HL-60 (cell line): Measurements from ENCODE around the gene FITM2.
"Not testable (repeated sequence)": the region's sequence is repeated elsewhere in the genome, so short reads cannot be mapped to it uniquely, and the experiment has no call there.

ENCODE experiments used
- DNase-seq, 2 experiments: peaks; one replicate each; pipeline ENCODE4 v3.0.0-alpha.2; 2010 to 2020; ENCODE audit warnings: low read depth in 1 of 2, low spot score in 1 of 2
- H3K27ac ChIP-seq: fragments of 250-450 bp; sonication (Bioruptor Pico); replicated peaks from 2 replicates; pipeline ENCODE4 v1.5.1; 2020; ENCODE audit warnings: mild to moderate bottlenecking, moderate library complexity
- H3K27me3 ChIP-seq: fragments of 250-450 bp; sonication (Bioruptor Pico); 2 replicates; pipeline ENCODE4 v1.5.1; 2021; ENCODE audit warnings: mild to moderate bottlenecking, moderate library complexity; ENCODE audit not compliant: insufficient read depth, poor library complexity, severe bottlenecking
- H3K4me3 ChIP-seq: replicated peaks from 2 replicates; pipeline ENCODE4 v1.5.1; 2011; ENCODE audit warnings: mild to moderate bottlenecking, control low read depth, low read length; ENCODE audit not compliant: insufficient read depth
- GABPA ChIP-seq: IDR thresholded peaks from 2 replicates; pipeline ENCODE4 v1.6.1; 2012; ENCODE audit warnings: low read depth
- POLR2AphosphoS5 ChIP-seq: IDR thresholded peaks from 2 replicates; pipeline ENCODE4 v1.6.1; 2012; ENCODE audit warnings: low read depth
- SPI1 ChIP-seq: IDR thresholded peaks from 2 replicates; pipeline ENCODE4 v1.6.1; 2012; ENCODE audit warnings: low read depth, mild to moderate bottlenecking, borderline replicate concordance
- TF ChIP-seq, protein P1 (sequence below): IDR thresholded peaks from 2 replicates; pipeline ENCODE4 v1.6.1; 2012; ENCODE audit warnings: low read depth; ENCODE audit not compliant: insufficient replicate concordance
- TF ChIP-seq, protein P2 (sequence below): IDR thresholded peaks from one replicate; pipeline ENCODE4 v1.5.1; 2011; ENCODE audit warnings: low read length, control low read depth, inconsistent platforms; ENCODE audit not compliant: insufficient read depth

The FITM2 gene

GRCh38 chr20:44334709-44335108, 23.7 kb upstream of the FITM2 start:
- no peak for DNase-seq
- no peaks in the 10 kb centered on the region for H3K27me3 ChIP-seq
- TF ChIP-seq, protein P1, sequence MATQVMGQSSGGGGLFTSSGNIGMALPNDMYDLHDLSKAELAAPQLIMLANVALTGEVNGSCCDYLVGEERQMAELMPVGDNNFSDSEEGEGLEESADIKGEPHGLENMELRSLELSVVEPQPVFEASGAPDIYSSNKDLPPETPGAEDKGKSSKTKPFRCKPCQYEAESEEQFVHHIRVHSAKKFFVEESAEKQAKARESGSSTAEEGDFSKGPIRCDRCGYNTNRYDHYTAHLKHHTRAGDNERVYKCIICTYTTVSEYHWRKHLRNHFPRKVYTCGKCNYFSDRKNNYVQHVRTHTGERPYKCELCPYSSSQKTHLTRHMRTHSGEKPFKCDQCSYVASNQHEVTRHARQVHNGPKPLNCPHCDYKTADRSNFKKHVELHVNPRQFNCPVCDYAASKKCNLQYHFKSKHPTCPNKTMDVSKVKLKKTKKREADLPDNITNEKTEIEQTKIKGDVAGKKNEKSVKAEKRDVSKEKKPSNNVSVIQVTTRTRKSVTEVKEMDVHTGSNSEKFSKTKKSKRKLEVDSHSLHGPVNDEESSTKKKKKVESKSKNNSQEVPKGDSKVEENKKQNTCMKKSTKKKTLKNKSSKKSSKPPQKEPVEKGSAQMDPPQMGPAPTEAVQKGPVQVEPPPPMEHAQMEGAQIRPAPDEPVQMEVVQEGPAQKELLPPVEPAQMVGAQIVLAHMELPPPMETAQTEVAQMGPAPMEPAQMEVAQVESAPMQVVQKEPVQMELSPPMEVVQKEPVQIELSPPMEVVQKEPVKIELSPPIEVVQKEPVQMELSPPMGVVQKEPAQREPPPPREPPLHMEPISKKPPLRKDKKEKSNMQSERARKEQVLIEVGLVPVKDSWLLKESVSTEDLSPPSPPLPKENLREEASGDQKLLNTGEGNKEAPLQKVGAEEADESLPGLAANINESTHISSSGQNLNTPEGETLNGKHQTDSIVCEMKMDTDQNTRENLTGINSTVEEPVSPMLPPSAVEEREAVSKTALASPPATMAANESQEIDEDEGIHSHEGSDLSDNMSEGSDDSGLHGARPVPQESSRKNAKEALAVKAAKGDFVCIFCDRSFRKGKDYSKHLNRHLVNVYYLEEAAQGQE, result no peak
- TF ChIP-seq GABPA, result no peak
- TF ChIP-seq POLR2AphosphoS5, result no peak
- TF ChIP-seq, protein P2, sequence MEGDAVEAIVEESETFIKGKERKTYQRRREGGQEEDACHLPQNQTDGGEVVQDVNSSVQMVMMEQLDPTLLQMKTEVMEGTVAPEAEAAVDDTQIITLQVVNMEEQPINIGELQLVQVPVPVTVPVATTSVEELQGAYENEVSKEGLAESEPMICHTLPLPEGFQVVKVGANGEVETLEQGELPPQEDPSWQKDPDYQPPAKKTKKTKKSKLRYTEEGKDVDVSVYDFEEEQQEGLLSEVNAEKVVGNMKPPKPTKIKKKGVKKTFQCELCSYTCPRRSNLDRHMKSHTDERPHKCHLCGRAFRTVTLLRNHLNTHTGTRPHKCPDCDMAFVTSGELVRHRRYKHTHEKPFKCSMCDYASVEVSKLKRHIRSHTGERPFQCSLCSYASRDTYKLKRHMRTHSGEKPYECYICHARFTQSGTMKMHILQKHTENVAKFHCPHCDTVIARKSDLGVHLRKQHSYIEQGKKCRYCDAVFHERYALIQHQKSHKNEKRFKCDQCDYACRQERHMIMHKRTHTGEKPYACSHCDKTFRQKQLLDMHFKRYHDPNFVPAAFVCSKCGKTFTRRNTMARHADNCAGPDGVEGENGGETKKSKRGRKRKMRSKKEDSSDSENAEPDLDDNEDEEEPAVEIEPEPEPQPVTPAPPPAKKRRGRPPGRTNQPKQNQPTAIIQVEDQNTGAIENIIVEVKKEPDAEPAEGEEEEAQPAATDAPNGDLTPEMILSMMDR, result no peak
- TF ChIP-seq SPI1, result no peak
- H3K27ac ChIP-seq, result no peak overlapping the region
- H3K4me3 ChIP-seq, result no peak overlapping the region

DNA sequence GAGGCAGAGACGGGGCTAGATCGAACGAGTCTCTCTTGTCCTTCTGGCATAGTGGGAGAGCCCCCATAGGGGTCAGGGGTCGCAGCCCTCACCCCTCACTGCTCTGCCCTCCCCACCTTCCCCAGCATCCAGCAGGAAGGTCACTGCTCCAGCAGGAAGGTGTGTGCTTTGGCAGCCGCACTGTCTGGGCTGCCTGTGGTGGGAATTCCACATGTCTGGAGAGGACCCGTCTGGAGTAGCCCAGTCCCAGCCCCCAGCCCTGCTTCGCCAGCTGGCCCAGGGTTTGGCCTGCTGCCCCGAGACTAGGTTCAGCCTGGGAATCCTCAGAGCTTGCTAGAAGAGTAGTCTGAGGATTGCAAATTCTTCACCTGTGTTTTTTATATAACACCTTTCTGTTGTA, 23.3 kb upstream of the FITM2 start:
- Histone ChIP-seq H3K4me3 (no peak overlapping the region), H3K27ac (no peak overlapping the region), H3K27me3 (no peaks in the 10 kb centered on the region)
- TF ChIP-seq SPI1, result no peak
- no peak for TF ChIP-seq POLR2AphosphoS5
- TF ChIP-seq, protein P1, result no peak
- TF ChIP-seq GABPA, result no peak
- TF ChIP-seq, protein P2, result no peak
- no peak for DNase-seq

- no peak overlapping the region for H3K27ac ChIP-seq
- DNase-seq, result no peak
- TF ChIP-seq POLR2AphosphoS5, result no peak
- TF ChIP-seq, protein P1, result no peak
- H3K4me3 ChIP-seq, result no peak overlapping the region
- H3K27me3 ChIP-seq, result peaks cover 3% of the 10 kb centered on the region
Observed at GRCh38 chr20:44331201-44331600, 20.2 kb upstream of the FITM2 start.

GRCh38 chr20:44328428-44328827, 17.4 kb upstream of the FITM2 start:
- Histone ChIP-seq H3K4me3 (no peak overlapping the region), H3K27me3 (peaks cover 6% of the 10 kb centered on the region), H3K27ac (no peak overlapping the region)
- no peak for DNase-seq
- TF ChIP-seq, protein P2, result no peak
- no peak for TF ChIP-seq GABPA
- TF ChIP-seq, protein P1, result no peak
- TF ChIP-seq POLR2AphosphoS5, result no peak
- no peak for TF ChIP-seq SPI1

GRCh38 chr20:44327748-44328147, 16.7 kb upstream of the FITM2 start:
- H3K27ac ChIP-seq, H3K4me3 ChIP-seq, DNase-seq, H3K27me3 ChIP-seq: not testable (repeated sequence)
